HG03159 (cell line): ENCODE data around the gene AMIGO1.

ENCODE experiments used
- ATAC-seq: cut with Tn5 transposase; IDR thresholded peaks from one replicate; pipeline ENCODE4 v1.9.1; 2021; ENCODE audit warnings: mild to moderate bottlenecking, moderate library complexity; ENCODE audit not compliant: unreplicated experiment

Gene AMIGO1

GRCh38 chr1:109504974-109505373, 4.6 kb downstream of the AMIGO1 start:
- no peak for ATAC-seq

GRCh38 chr1:109503935-109504334, 5.6 kb downstream of the AMIGO1 start:
- no peak for ATAC-seq

- no peak for ATAC-seq
Measured at GRCh38 chr1:109502364-109502851, 7.1 kb downstream of the AMIGO1 start.

- no peak for ATAC-seq
Measured at GRCh38 chr1:109501644-109502363, 7.7 kb downstream of the AMIGO1 start.

- ATAC-seq, result no peak
Measured at GRCh38 chr1:109500941-109501381, 8.6 kb downstream of the AMIGO1 start.

GRCh38 chr1:109499661-109500536, 9.6 kb downstream of the AMIGO1 start:
- ATAC-seq, result no peak

GRCh38 chr1:109499081-109499480, 10.4 kb downstream of the AMIGO1 start:
- no peak for ATAC-seq

GRCh38 chr1:109498161-109498801, 11.2 kb downstream of the AMIGO1 start:
- no peak for ATAC-seq

- no peak for ATAC-seq
Measured at GRCh38 chr1:109497449-109498160, 11.9 kb downstream of the AMIGO1 start.

GRCh38 chr1:109495738-109496137, 13.8 kb downstream of the AMIGO1 start:
- ATAC-seq, result no peak

- peak; percentile 86 for ATAC-seq
Measured at GRCh38 chr1:109493805-109494539, 15.6 kb downstream of the AMIGO1 start, which contains the start of gene CYB561D1. Gene CYB561D1 (plus strand): TSS chr1:109494094. CDS start chr1:109494140, 46 bp downstream.

GRCh38 chr1:109493227-109493626, 16.3 kb downstream of the AMIGO1 start:
- ATAC-seq, result no peak

- no peak for ATAC-seq
Measured at GRCh38 chr1:109492779-109493178, 16.7 kb downstream of the AMIGO1 start.

GRCh38 chr1:109491372-109491771, 18.2 kb downstream of the AMIGO1 start:
- ATAC-seq, result no peak

GRCh38 chr1:109490934-109491302, 18.6 kb downstream of the AMIGO1 start:
- no peak for ATAC-seq

- ATAC-seq, result no peak
Measured at GRCh38 chr1:109490029-109490933, 19.2 kb downstream of the AMIGO1 start.

GRCh38 chr1:109488696-109489095, 20.8 kb downstream of the AMIGO1 start:
- ATAC-seq, result no peak

- ATAC-seq, result no peak
Measured at GRCh38 chr1:109488201-109488600, 21.3 kb downstream of the AMIGO1 start.

- ATAC-seq, result no peak
Measured at GRCh38 chr1:109487261-109487660, 22.3 kb downstream of the AMIGO1 start.
